Testis (tissue), 3 donors: ENCODE data around the gene DTX3. TPM values are rescaled to one million over a fixed set of nuclear protein-coding genes. Genes with fewer than 3 reads are reported as not detected.
"Not testable (repeated sequence)": the region's sequence is repeated elsewhere in the genome, so short reads cannot be mapped to it uniquely, and the experiment has no call there.

ENCODE experiments used
- DNase-seq: peaks from one replicate; pipeline ENCODE4 v3.0.0-alpha.2; 2019
- H3K27ac ChIP-seq, 2 donors: fragments of 200-600 bp; sonication (generic); one replicate each; pipeline ENCODE4 v1.5.1; 2019
- H3K27me3 ChIP-seq: fragments of 200-600 bp; sonication (generic); one replicate; pipeline ENCODE4 v1.5.1; 2019
- H3K36me3 ChIP-seq: fragments of 200-600 bp; sonication (generic); one replicate; pipeline ENCODE4 v1.5.1; 2017; ENCODE audit warnings: low read depth; ENCODE audit errors: missing control alignments
- H3K4me1 ChIP-seq: fragments of 200-600 bp; sonication (generic); one replicate; pipeline ENCODE4 v1.5.1; 2019
- H3K4me3 ChIP-seq, 2 donors: fragments of 200-600 bp; sonication (generic); one replicate each; pipeline ENCODE4 v1.5.1; 2017 to 2019
- H3K9me3 ChIP-seq: fragments of 200-600 bp; sonication (generic); one replicate; pipeline ENCODE4 v1.5.1; 2017
- CTCF ChIP-seq, 3 experiments: fragments of 450-650 bp in 2 of 3; fragments of 200-600 bp in 1 of 3; sonication (generic) in 1 of 3; IDR thresholded peaks; one replicate each; pipeline ENCODE4 v1.5.1; 2016 to 2019; ENCODE audit warnings: antibody characterized with exemption in 3 of 3, mild to moderate bottlenecking in 2 of 3, moderate library complexity in 1 of 3
- POLR2A ChIP-seq: fragments of 450-650 bp; IDR thresholded peaks from one replicate; pipeline ENCODE4 v1.6.1; 2017; ENCODE audit warnings: antibody characterized with exemption, mild to moderate bottlenecking, moderate library complexity
- WGBS, 2 donors: methylation state at CpG; one replicate each; pipeline ENCODE4 v1.1.5; 2018; 5-methylcytosine and 5-hydroxymethylcytosine counted together
- intact Hi-C: fragments of 100-400 bp; cut with DNase I; formaldehyde crosslinking; loops from one replicate; pipeline ENCODE4 v1.15.1; 2023; ENCODE audit warnings: low total_unique reads
- polyA plus RNA-seq: library from polyadenylated mRNA; stranded (reverse); fragments of 350-450 nt; fragmentation: Illumina TruSeq; extraction: RNeasy Lipid Tissue Mini Kit (QIAGEN cat#74804); gene quantifications from one replicate; pipeline ENCODE4 v1.2.3, GENCODE V29; 2014; ENCODE audit warnings: low read depth, low replicate concordance; ENCODE audit not compliant: insufficient read depth
- total RNA-seq, 2 donors: library from RNA; depleted of rRNA; stranded (reverse); fragments of >200 nt; gene quantifications; one replicate each; pipeline ENCODE4 v1.2.3, GENCODE V29; 2016

The DTX3 gene
- total and polyA plus RNA-seq, 3 donors from 2014 or later = 37.9 to 60.4 (median 45.0) TPM

- Histone ChIP-seq H3K4me3 (no peak overlapping the region), H3K4me1 (peaks cover 10% of the 10 kb centered on the region), H3K27me3 (no peaks in the 10 kb centered on the region), H3K27ac (no peak overlapping the region), H3K36me3 (no peaks in the 10 kb centered on the region), H3K9me3 (no peaks in the 10 kb centered on the region)
- no peak for TF ChIP-seq POLR2A
- TF ChIP-seq CTCF (IDR thresholded peaks at IDR 0.05) = no peak
- no peak for DNase-seq
- intact Hi-C loops = no loop called here
- WGBS, 2 donors = 80 to 85% methylated on average over 4 to 5 of the region's 5 CpGs
These were observed 11.0 kb downstream of the DTX3 start for GRCh38 chr12:57615637-57616036.

- Histone ChIP-seq H3K4me3 (no peak overlapping the region), H3K36me3 (no peaks in the 10 kb centered on the region), H3K4me1 (peaks cover 16% of the 10 kb centered on the region), H3K27me3 (no peaks in the 10 kb centered on the region), H3K27ac (no peak overlapping the region), H3K9me3 (no peaks in the 10 kb centered on the region)
- intact Hi-C loops = no loop called here
- DNase-seq = no peak
- TF ChIP-seq CTCF (IDR thresholded peaks at IDR 0.05) (no peak), POLR2A (no peak)
- 81 to 89% methylated on average over 3 of the region's 3 CpGs for WGBS, 2 donors
These were observed 11.9 kb downstream of the DTX3 start for GRCh38 chr12:57616383-57617101.

- Histone ChIP-seq H3K27me3 (no peaks in the 10 kb centered on the region), H3K27ac (no peak overlapping the region), H3K4me1 (peaks cover 18% of the 10 kb centered on the region), H3K36me3 (no peaks in the 10 kb centered on the region), H3K4me3 (no peak overlapping the region), H3K9me3 (no peaks in the 10 kb centered on the region)
- 59 to 81% methylated on average over 10 to 11 of the region's 11 CpGs for WGBS, 2 donors
- intact Hi-C loops = no loop called here
- TF ChIP-seq POLR2A = no peak
- no peak for TF ChIP-seq CTCF (IDR thresholded peaks at IDR 0.05)
- no peak for DNase-seq
These were observed 13.3 kb downstream of the DTX3 start for GRCh38 chr12:57617942-57618341.

- DNase-seq, H3K9me3 ChIP-seq, H3K4me3 ChIP-seq, H3K36me3 ChIP-seq, H3K27me3 ChIP-seq, intact Hi-C loops, H3K27ac ChIP-seq: not testable (repeated sequence)
- 87 to 91% methylated on average over 6 of the region's 6 CpGs for WGBS, 2 donors
- H3K4me1 ChIP-seq = peaks cover 18% of the 10 kb centered on the region
These were observed 13.8 kb downstream of the DTX3 start for GRCh38 chr12:57618431-57618830.

GRCh38 chr12:57618966-57619433, 14.4 kb downstream of the DTX3 start:
- no peak overlapping the region for H3K4me3 ChIP-seq
- WGBS, 2 donors = 44 to 56% methylated on average over 9 to 16 of the region's 16 CpGs
- H3K4me1 ChIP-seq = peaks cover 18% of the 10 kb centered on the region
- no peaks in the 10 kb centered on the region for H3K27me3 ChIP-seq
- TF ChIP-seq POLR2A = no peak
- H3K9me3 ChIP-seq = no peaks in the 10 kb centered on the region
- H3K27ac ChIP-seq = no peak overlapping the region
- intact Hi-C loops = no loop called here
- no peaks in the 10 kb centered on the region for H3K36me3 ChIP-seq
- DNase-seq = no peak
